Sigmoid colon (tissue), 7 donors: ENCODE results near the gene MYO18B. TPM values are rescaled to one million over a fixed set of nuclear protein-coding genes. Genes with fewer than 3 reads are reported as not detected.

Experiments
- DNase-seq: peaks from one replicate; pipeline ENCODE4 v3.0.0-alpha.2; 2019
- H3K27ac ChIP-seq, 4 donors: fragments of 200-600 bp; sonication (generic); one replicate each; pipeline ENCODE4 v1.5.1; 2016 to 2019; ENCODE audit warnings: mild to moderate bottlenecking in 1 of 4
- H3K27me3 ChIP-seq, 3 donors: fragments of 200-600 bp; sonication (generic); one replicate each; pipeline ENCODE4 v1.5.1; 2019; ENCODE audit warnings: mild to moderate bottlenecking in 1 of 3
- H3K36me3 ChIP-seq, 4 donors: fragments of 200-600 bp; sonication (generic); one replicate each; pipeline ENCODE4 v1.5.1; 2016 to 2019
- H3K4me1 ChIP-seq, 4 donors: fragments of 200-600 bp; sonication (generic); one replicate each; pipeline ENCODE4 v1.5.1; 2017 to 2019
- H3K4me3 ChIP-seq, 4 donors: fragments of 200-600 bp; sonication (generic); one replicate each; pipeline ENCODE4 v1.5.1; 2017 to 2019; ENCODE audit warnings: mild to moderate bottlenecking in 2 of 4, moderate library complexity in 1 of 4
- H3K9me3 ChIP-seq, 4 donors: fragments of 200-600 bp in 3 of 4; sonication (generic) in 3 of 4; one replicate each; pipeline versions ENCODE4 v1.5.1 to v1.6.1; 2013 to 2019
- CTCF ChIP-seq, 4 experiments: fragments of 450-650 bp in 3 of 4; fragments of 200-600 bp in 1 of 4; IDR thresholded peaks; one replicate each; pipeline ENCODE4 v1.5.1; 2016 to 2019; ENCODE audit warnings: antibody characterized with exemption in 4 of 4, mild to moderate bottlenecking in 3 of 4, moderate library complexity in 2 of 4
- EP300 ChIP-seq, 4 donors: sonication (generic); formaldehyde crosslinking; IDR thresholded peaks; one replicate each; pipeline ENCODE4 v1.6.1; 2017; ENCODE audit warnings: antibody characterized with exemption in 4 of 4
- POLR2A ChIP-seq, 2 donors: fragments of 450-650 bp; IDR thresholded peaks; one replicate each; pipeline ENCODE4 v1.6.1; 2016; ENCODE audit warnings: antibody characterized with exemption in 2 of 2, mild to moderate bottlenecking in 2 of 2, moderate library complexity in 2 of 2
- POLR2AphosphoS5 ChIP-seq, 4 donors: sonication (generic); formaldehyde crosslinking; IDR thresholded peaks; one replicate each; pipeline ENCODE4 v1.6.1; 2017; ENCODE audit warnings: antibody characterized with exemption in 4 of 4
- WGBS, 2 donors: extraction: QIAGEN DNeasy Blood & Tissue Kit; methylation state at CpG; one replicate each; pipeline ENCODE4 v1.1.7; 2013; 5-methylcytosine and 5-hydroxymethylcytosine counted together
- intact Hi-C: fragments of 100-400 bp; cut with DNase I; formaldehyde crosslinking; loops from one replicate; pipeline ENCODE4 v1.15.1; 2023
- polyA plus RNA-seq, 3 donors: library from polyadenylated mRNA; stranded (reverse); fragments of 200-250 nt; gene quantifications; one replicate each; pipeline ENCODE4 v1.2.3, GENCODE V29; 2013
- total RNA-seq, 4 donors: library from RNA; depleted of rRNA; stranded (reverse); fragments of >200 nt; gene quantifications; one replicate each; pipeline ENCODE4 v1.1.0, GENCODE V29; 2016
- donor health status: healthy with polysubstance abuse.
- donor health status: Bipolar disorder and iron deficiency.
- donor health status: healthy.

MYO18B gene
- total and polyA plus RNA-seq, 7 donors = under 0.01 to 0.60 (median 0.30) TPM; not detected in 3

- intact Hi-C loops = no loop called here
- Histone ChIP-seq H3K27ac (no peak overlapping the region), H3K36me3 (no peaks in the 10 kb centered on the region), H3K9me3 (no peaks in the 10 kb centered on the region), H3K4me3 (no peak overlapping the region), H3K27me3 (no peaks in the 10 kb centered on the region), H3K4me1 (peaks cover 0 to 14% (median 14%) of the 10 kb centered on the region in 4 donors)
- no peak for DNase-seq
- WGBS, 2 donors = 85 to 90% methylated on average over 8 of the region's 8 CpGs
- no peak for TF ChIP-seq POLR2A (IDR thresholded peaks at IDR 0.05)
- no peak for TF ChIP-seq POLR2AphosphoS5 (IDR thresholded peaks at IDR 0.05)
- TF ChIP-seq EP300 (IDR thresholded peaks at IDR 0.05) = no peak
- no peak for TF ChIP-seq CTCF (IDR thresholded peaks at IDR 0.05)
These were observed 39.8 kb downstream of the MYO18B start for GRCh38 chr22:25781801-25782200.

- intact Hi-C loops = no loop called here
- peaks cover 0 to 14% (median 14%) of the 10 kb centered on the region in 4 donors for H3K4me1 ChIP-seq
- no peak for DNase-seq
- H3K27ac ChIP-seq = no peak overlapping the region
- WGBS, 2 donors = 61 to 78% methylated on average over 2 of the region's 2 CpGs
- no peak for TF ChIP-seq POLR2AphosphoS5 (IDR thresholded peaks at IDR 0.05)
- no peak for TF ChIP-seq POLR2A (IDR thresholded peaks at IDR 0.05)
- TF ChIP-seq EP300 (IDR thresholded peaks at IDR 0.05) = no peak
- no peak for TF ChIP-seq CTCF (IDR thresholded peaks at IDR 0.05)
- H3K4me3 ChIP-seq = no peak overlapping the region
- H3K9me3 ChIP-seq = no peaks in the 10 kb centered on the region
- no peaks in the 10 kb centered on the region for H3K27me3 ChIP-seq
- no peaks in the 10 kb centered on the region for H3K36me3 ChIP-seq
These were observed 40.8 kb downstream of the MYO18B start for GRCh38 chr22:25782831-25783230.

GRCh38 chr22:25783856-25784255, 41.9 kb downstream of the MYO18B start:
- H3K36me3 ChIP-seq = no peaks in the 10 kb centered on the region
- no peak overlapping the region for H3K4me3 ChIP-seq
- no peaks in the 10 kb centered on the region for H3K27me3 ChIP-seq
- WGBS, 2 donors = 63 to 80% methylated on average over 3 of the region's 3 CpGs
- no peak overlapping the region for H3K27ac ChIP-seq
- no peaks in the 10 kb centered on the region for H3K9me3 ChIP-seq
- TF ChIP-seq CTCF (IDR thresholded peaks at IDR 0.05) (no peak), POLR2A (IDR thresholded peaks at IDR 0.05) (no peak), EP300 (IDR thresholded peaks at IDR 0.05) (no peak), POLR2AphosphoS5 (IDR thresholded peaks at IDR 0.05) (no peak)
- DNase-seq = no peak
- intact Hi-C loops = no loop called here
- peaks cover 0 to 14% (median 14%) of the 10 kb centered on the region in 4 donors for H3K4me1 ChIP-seq

DNA sequence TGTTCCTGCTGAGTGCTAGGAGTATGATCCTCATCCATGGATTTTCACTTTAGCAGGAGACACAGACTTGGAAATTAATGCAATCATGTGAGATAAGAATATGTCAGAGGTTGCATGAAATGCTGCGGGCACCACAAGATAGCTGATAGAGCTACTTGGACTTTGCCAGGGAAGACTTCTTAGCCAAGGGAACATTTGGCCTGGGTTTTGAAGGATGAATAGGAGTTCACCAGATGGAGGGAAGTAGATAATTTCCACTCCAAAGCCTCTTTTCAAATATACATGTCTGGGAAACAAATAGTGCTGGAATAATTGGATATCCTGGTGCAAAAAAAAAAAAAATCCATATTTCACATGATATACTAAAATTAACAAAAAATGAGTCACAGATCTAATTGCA, 44.2 kb downstream of the MYO18B start:
- Histone ChIP-seq H3K4me3 (no peak overlapping the region), H3K27ac (no peak overlapping the region), H3K9me3 (no peaks in the 10 kb centered on the region), H3K36me3 (no peaks in the 10 kb centered on the region), H3K4me1 (no peaks in the 10 kb centered on the region), H3K27me3 (no peaks in the 10 kb centered on the region)
- TF ChIP-seq POLR2A (IDR thresholded peaks at IDR 0.05) (no peak), EP300 (IDR thresholded peaks at IDR 0.05) (no peak), CTCF (IDR thresholded peaks at IDR 0.05) (no peak), POLR2AphosphoS5 (IDR thresholded peaks at IDR 0.05) (no peak)
- intact Hi-C loops = no loop called here
- DNase-seq = no peak
- 95 to 98% methylated on average over 1 of the region's 1 CpG for WGBS, 2 donors

- Histone ChIP-seq H3K27ac (no peak overlapping the region), H3K9me3 (no peaks in the 10 kb centered on the region), H3K36me3 (no peaks in the 10 kb centered on the region), H3K4me3 (no peak overlapping the region), H3K27me3 (no peaks in the 10 kb centered on the region), H3K4me1 (no peaks in the 10 kb centered on the region)
- no peak for DNase-seq
- 49 to 68% methylated on average over 5 of the region's 5 CpGs for WGBS, 2 donors
- TF ChIP-seq CTCF (IDR thresholded peaks at IDR 0.05) (no peak), POLR2A (IDR thresholded peaks at IDR 0.05) (no peak), POLR2AphosphoS5 (IDR thresholded peaks at IDR 0.05) (no peak), EP300 (IDR thresholded peaks at IDR 0.05) (no peak)
- intact Hi-C loops = no loop called here
These were observed 49.6 kb downstream of the MYO18B start for GRCh38 chr22:25791556-25791955.
